HG02798 (cell line): Measurements from ENCODE around the gene CC2D2B.
"Not testable (repeated sequence)": the region's sequence is repeated elsewhere in the genome, so short reads cannot be mapped to it uniquely, and the experiment has no call there.

ENCODE experiments used
- ATAC-seq: cut with Tn5 transposase; IDR thresholded peaks from one replicate; pipeline ENCODE4 v1.9.1; 2021; ENCODE audit warnings: mild to moderate bottlenecking; ENCODE audit not compliant: unreplicated experiment, poor library complexity

CC2D2B gene, protein sequence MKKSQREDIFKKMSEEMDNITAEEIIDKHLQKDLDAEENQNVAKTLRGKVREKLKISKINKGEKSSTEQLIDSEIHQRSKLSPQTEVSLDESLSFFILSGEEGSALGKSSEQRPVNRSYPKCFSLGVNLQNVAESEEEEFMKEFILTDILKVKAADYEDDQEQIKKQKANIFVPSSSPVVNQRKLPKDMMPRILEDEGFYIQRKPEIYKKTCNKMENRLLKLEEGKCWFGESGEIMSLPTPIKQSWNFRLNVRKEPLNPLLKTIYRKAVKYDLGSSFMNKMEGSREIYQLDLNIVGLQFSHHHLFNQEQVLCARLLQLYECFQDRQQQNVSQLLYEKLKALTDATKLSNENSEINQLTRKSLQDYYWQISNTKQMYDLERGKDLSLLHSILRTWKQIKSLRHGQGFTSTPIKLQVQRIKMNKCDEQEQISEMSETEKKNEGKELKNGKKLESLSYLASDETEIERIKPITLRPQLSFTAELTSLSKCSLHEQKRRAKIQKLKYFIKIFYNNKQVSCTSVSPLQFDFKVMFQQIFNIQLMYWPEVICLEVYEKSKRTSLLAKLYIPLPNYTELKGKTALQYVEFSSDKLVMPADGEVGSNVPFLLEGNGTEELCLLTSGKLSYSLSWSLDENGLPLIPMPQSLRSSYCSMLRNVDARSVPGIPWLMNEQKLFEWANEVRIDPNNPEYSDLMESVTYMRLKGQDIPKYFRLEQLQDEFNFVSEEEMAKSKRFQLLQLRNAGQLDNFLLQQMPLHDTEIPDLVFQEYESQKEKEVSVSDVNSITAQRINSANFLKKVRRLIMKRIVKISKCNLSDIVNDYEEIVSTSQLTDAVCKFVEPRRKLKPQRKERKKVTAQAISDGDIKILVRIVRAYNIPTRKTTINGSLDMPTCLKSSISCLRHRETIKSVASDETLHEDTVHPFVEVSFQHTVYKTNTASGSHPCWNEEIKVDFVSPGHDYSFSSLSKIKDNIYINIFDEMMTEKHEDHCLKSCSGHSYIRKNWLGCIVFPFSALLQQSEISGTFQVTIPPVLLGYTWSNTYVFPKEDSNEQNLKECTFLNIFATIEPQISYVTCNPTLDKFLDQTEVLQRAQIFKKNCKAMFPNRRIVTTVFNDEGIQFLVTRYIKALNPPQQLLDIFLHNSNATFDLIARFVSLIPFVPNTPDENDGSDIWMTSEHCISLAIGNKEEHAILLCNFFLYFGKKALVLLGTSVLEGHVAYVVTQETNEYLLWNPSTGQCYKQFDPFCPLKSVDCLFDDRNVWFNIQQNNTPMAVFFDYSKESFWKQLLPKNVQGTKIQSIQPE (N-terminal part only)

DNA sequence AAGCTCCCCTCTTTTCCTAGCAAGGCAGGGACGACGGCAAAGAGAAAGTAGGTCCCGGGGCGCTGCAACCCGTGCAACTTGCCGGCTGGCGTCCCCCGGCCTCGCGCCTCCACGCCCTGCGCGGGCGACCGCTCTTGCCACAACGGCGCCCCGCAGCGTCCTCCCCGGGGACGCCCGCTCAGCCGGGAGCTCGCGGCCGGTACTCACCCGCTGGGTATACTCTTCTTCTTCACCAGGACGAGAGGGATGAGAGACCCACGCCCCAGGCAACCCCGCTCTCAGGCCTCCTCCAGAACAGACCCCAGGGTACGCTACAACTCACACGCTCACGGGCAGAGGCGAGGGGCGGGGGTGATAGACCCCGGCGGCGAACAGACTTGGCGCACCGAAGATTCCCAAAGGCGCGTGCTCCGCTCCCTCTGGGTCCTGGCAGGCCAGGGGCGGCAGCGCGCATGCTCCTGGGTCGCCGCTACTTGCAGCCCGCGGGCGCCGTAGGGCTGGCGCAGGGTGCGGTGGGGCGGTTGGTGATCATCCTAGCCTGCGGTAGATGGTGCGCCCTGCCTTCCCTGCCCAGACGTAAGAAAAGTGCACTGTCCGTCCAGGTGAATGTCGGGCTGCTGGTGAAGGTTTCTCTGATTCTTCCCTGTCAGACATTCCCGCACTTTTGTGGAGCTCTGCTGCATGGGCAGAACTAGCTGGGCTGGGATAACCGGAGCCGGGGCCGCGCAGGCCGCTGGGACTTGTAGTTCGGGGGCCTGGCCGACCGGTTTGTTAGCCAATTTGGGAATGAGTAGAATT is at the start of gene CC2D2B:
Gene CC2D2B, plus strand, starts transcription at position 520 of the 798 bp plus-strand sequence. CDS start 3,349 bp downstream, outside the sequence.
- peak; percentile 94 for ATAC-seq

- no peak for ATAC-seq
These were observed 47.4 kb upstream of the CC2D2B start for GRCh38 chr10:95860166-95860940.

DNA sequence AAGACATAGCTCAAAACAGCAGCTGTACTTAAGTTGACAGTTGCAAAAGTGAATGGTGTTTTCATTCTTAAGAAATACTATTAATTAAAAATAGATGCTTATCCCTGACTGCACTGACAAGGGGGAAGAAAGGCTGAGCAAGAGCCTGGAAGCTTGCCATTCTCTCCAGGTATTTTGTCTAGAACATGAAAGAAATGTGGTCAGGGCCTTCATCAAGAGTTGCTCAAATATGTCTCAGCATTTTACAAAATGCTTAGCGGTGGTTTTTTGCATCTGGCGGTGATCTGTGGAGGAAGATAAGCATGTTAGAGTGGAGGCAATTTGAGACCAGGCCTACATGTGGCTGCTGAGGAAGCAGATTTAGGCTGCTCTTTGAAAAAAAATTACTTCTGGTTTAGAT is 46.4 kb upstream of the CC2D2B start:
- ATAC-seq: no peak

- ATAC-seq: peak; percentile 87
These were observed 42.6 kb upstream of the CC2D2B start for GRCh38 chr10:95864906-95865813.

DNA sequence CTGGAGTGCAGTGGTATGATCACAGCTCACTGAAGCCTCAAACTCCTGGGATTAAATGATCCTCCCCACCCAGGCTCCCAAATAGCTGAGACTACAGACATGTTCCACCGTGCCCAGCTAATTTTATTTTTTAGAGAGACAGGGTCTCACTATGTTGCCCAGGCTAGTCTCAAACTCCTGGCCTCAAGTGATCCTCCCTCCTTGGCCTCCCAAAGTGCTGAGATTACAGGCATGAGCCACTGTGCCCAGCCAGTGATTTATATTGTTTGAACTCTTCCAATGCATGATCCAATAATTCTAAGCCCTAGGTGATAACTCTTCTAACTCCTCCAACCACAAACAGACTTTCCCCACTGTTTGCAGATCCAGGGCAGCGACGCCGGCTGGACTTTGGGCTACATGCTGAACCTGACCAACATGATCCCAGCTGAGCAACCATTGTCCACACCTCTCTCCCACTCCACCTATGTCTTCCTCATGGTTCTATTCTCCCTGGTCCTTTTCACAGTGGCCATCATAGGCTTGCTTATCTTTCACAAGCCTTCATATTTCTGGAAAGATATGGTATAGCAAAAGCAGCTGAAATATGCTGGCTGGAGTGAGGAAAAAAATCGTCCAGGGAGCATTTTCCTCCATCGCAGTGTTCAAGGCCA is 41.8 kb upstream of the CC2D2B start:
- ATAC-seq: no peak

GRCh38 chr10:95866467-95866842 is 41.3 kb upstream of the CC2D2B start:
- ATAC-seq: no peak

DNA sequence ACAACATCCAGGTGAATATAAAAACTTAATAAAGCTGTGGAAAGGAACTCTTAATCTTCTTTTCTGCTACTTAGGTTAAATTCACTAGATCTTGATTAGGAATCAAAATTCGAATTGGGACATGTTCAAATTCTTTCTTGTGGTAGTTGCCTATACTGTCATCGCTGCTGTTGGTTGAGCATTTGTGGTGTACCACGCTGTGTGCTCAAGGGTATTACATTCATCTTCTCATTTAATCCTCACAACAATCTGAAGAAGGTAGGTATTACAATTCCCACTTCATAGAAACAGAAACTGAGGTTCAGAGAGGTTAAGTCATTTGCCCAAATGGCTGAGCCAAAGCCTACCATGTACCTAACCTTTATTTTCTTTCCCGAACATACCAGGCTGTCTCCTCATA is 39.9 kb upstream of the CC2D2B start:
- no peak for ATAC-seq

DNA sequence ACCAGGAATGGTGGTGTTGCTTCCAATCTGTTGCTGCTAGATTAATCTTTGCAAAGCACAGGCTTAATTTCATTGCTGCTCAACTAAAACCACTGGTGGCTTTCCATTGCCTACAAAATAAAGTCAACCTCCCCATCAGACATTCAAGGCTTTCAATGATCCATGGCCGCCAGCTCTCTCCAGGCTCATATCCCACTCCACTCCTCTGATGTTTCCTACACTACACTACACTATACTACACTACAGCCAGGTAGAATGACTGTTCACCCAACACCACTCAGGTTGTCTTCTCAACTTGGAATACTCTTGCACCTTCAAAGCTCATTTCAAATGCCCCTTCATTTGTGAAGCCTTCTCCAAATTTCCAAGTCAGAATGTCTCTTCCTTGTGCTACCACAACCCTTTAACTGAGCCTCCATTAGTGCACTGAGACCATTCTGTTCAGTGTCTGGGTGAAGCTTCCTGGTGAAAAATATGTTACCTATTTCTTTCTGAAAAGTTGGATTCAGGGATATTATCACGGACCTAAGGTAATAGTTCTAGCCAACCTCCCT is 35.5 kb upstream of the CC2D2B start:
- ATAC-seq: no peak

- no peak for ATAC-seq
These were observed 34.6 kb upstream of the CC2D2B start for GRCh38 chr10:95873139-95873538.

- ATAC-seq: no peak
These were observed 34.1 kb upstream of the CC2D2B start for GRCh38 chr10:95873651-95874050.

GRCh38 chr10:95874783-95875182 is 33.0 kb upstream of the CC2D2B start:
- ATAC-seq: not testable (repeated sequence)

GRCh38 chr10:95876756-95877155 is 31.0 kb upstream of the CC2D2B start:
- no peak for ATAC-seq

DNA sequence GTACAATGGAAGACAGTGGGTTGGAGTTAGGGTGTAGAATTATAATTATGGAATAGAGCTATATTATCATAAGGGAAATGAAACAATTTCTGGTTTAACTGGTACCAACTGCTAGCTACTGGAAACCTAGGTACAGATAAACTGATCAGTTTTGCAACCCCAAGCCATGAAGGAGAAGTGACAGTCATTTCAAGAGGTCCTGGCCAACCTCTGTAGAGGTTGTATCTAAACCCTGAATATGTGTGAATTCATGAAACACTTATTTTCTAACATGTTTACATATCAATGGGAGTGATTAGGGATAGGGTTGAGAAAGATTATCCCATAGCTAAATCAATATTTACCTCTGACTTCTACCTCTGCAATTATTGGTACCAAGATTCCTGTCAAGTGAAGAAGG is 29.9 kb upstream of the CC2D2B start:
- ATAC-seq: peak; percentile 62

GRCh38 chr10:95880704-95881103 is 27.1 kb upstream of the CC2D2B start:
- peak; percentile 65 for ATAC-seq

- ATAC-seq: no peak
These were observed 26.5 kb upstream of the CC2D2B start for GRCh38 chr10:95881316-95881715.

DNA sequence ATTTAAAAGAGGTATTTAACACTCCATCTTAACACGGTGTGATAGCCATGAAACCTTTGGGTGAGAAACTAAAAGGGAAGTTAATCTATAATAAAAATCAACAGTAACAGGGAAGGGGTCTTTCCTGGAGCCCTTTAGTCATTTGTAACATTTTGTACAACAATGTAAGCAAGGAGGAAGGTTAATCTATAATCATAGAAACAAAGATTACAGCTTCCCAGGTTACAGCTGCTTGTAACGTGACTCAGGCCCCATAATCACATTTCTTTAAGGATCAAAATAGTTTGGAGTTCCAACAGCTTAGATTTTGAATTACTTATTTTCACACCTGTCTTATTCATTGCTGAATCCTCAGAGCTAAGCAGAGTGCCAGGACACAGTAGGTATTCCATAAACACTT is 17.9 kb upstream of the CC2D2B start:
- no peak for ATAC-seq
